HG03280 (cell line): ENCODE data around the gene CIZ1.
"Not testable (repeated sequence)": the region's sequence is repeated elsewhere in the genome, so short reads cannot be mapped to it uniquely, and the experiment has no call there.

Experiments used
- ATAC-seq: cut with Tn5 transposase; IDR thresholded peaks from one replicate; pipeline ENCODE4 v1.9.1; 2021; ENCODE audit warnings: mild to moderate bottlenecking, moderate library complexity; ENCODE audit not compliant: unreplicated experiment

The CIZ1 gene, protein sequence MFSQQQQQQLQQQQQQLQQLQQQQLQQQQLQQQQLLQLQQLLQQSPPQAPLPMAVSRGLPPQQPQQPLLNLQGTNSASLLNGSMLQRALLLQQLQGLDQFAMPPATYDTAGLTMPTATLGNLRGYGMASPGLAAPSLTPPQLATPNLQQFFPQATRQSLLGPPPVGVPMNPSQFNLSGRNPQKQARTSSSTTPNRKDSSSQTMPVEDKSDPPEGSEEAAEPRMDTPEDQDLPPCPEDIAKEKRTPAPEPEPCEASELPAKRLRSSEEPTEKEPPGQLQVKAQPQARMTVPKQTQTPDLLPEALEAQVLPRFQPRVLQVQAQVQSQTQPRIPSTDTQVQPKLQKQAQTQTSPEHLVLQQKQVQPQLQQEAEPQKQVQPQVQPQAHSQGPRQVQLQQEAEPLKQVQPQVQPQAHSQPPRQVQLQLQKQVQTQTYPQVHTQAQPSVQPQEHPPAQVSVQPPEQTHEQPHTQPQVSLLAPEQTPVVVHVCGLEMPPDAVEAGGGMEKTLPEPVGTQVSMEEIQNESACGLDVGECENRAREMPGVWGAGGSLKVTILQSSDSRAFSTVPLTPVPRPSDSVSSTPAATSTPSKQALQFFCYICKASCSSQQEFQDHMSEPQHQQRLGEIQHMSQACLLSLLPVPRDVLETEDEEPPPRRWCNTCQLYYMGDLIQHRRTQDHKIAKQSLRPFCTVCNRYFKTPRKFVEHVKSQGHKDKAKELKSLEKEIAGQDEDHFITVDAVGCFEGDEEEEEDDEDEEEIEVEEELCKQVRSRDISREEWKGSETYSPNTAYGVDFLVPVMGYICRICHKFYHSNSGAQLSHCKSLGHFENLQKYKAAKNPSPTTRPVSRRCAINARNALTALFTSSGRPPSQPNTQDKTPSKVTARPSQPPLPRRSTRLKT

DNA sequence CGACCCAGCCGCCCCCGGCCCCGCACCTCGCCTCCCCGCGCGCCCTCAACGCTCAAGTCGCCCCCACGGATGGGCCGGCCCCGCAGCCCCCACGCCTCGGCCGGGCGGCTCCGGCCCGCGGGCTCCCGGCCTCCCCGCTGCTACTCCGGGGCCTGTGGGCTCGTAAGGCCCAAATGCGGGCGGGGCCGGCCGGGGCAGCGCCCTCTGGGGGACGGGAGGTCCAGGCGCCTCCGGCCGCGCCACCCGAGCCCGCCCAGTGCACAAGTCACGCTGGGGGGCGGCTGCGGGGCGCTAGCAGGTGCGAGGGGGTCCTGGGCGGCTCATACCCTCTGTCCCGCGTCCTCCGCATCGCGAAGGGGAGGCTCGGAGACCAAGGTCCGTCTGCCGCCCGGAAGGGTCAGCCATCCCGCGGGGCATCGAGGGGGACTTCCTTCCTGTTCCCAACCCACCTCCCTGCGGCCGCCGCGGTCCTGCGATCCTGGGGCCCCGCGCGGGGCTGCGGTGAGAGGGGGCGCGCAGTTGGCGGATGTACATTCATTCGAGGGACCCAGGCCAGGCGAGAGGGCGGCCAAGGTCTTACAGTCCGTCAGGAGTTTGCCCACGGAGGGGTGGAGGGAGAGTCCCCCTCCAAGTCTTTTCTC lies at the start of gene CIZ1:
CIZ1 (minus strand) TSS at position 167 of the 641 bp plus-strand sequence. CDS start 715 bp downstream, outside the sequence.
- ATAC-seq: peak; percentile 82

DNA sequence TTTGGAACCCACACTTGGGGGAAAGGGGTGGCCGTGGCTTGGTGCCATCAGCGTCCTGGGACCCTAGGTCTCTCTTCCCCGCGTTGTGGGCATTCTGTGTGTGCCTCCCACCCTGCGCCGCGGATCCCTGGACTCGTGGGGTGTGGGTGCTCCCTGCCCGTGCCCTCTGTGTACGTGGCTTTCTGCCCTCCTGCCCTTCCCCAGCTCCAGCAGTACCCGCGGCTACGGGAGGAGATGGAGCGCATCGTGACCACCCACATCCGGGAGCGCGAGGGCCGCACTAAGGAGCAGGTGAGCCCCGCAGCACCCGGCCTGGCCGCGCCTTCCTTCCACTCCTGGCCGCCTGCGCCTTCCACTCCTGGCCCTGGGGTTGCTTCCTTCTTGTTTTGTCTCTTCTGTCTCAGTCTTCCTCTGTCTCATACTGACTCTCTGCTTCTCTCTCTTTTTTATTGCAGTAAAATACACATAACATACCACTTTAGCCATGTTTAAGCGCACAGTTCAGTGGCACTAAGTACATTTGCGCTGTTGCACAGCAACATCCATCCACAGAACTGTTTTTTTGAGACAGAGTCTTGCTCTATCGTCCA lies 42.5 kb upstream of the CIZ1 start:
- no peak for ATAC-seq

DNA sequence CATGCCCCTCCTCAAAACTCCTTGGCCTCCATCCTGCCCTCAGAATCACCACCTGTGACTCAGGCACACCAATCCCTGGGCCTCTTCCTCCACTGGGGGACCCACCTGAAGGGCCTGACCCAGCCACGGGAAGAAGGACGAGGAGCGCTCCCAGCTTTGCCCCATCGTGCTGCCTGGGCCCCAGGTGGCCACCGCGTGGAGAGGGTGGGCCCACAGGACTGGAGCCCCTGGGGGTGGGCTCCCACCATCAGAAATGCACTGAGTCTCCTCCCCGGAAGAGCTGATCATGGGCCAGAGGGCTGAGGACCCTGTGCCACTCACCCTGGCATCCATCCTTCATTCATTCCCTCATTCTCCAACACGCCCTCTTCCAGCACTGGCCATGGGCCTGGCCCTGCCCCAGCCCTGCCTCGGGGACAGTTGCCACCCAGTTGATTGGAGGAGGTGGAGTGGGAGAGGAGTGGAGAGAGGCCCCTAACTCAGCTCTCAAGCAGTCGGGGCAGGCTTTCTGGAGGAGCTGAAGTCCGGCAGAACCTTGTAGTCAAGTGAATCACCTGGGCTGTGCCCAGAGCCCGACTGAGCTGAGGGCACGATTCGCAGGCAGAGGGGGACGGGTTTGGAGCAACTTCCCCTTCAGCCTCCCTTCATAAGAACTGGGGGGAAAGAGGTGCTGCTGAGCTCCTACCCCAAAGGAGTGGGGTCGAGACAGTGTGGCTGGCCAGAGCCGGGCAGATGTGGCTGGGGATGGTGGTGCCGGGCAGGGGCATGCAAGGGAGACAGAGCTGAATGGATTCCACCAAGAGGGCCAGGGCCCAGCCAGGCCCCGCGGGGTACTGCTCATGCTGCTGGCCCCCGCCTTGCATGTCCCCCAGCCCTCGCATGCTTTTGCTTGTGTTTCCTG lies 41.4 kb upstream of the CIZ1 start:
- no peak for ATAC-seq

DNA sequence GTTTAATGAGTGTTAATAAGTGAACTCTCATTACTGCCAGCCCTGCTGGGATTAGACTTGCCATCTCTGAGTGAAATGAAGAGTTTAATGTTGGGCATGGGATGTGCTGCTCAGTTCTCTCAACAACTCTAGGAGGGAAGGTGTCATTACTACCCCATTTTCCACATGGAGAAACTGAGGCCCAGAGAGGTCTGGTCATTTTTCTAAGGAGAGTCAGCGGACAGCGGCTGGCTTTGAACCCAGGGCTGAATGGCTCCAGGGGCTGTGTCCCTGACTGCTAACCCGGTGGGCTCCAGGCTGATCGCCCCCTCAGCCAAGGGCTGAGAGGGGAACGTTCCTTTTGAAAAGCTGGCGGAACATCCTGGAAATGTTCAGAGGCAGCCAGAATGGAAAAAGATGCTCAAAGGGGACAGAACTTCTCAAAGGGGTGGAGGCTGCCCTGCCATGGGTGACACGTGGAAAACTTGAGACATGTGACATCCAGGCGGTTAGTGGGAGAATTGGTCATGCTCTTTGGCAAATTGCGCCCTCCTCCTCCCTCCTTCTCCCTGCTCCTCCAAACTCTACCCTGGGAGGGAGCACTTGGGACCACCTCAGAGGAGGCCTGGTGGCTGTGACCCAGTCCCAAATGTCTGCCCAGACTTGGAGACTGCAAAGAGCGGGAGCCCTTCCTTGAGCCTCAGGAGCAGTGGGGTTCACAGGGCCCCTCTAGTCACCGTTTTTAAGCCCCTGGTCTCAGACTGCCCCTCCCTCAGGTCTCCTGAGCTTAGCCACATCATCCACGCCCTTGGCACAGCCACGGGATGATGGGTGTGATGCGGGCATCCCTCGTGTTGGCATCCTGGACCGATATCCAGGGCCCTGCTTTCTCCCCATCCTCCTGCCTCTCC lies 40.5 kb upstream of the CIZ1 start:
- no peak for ATAC-seq

DNA sequence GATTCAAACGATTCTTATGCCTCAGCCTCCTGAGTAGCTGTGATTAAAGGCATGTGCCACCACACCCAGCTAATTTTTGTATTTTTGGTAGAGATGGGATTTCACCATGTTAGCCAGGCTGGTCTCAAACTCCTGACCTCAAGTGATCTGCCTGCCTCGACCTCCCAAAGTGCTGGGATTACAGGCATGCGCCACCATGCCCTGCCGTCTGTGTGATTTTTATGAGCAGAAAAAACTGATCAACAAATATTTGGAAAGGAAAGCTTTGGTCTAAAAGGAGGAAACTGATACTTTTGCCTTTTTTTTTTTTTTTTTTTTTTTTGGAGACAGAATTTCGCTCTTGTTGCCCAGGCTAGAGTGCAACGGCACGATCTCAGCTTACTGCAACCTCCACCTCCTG lies 39.5 kb upstream of the CIZ1 start:
- not testable (repeated sequence) for ATAC-seq

DNA sequence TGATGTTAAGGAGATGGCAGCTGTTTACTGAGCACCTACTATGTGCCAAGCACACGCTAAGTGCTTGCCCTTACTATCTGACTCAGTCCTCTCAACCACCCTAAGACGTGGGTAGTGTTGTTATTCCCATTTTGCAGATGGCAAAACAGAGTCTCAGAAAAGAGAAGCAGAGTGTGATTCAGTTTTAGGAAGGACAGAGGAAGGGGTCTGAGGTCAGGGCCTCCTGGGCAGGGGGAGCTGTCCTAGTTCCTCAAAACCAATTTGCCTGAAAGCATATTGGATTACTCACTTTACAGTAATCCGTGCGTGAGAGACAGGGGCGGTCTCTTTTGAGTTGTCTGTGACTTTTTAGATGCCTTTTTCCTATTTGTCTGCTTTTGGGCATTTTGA lies 35.0 kb upstream of the CIZ1 start:
- no peak for ATAC-seq

DNA sequence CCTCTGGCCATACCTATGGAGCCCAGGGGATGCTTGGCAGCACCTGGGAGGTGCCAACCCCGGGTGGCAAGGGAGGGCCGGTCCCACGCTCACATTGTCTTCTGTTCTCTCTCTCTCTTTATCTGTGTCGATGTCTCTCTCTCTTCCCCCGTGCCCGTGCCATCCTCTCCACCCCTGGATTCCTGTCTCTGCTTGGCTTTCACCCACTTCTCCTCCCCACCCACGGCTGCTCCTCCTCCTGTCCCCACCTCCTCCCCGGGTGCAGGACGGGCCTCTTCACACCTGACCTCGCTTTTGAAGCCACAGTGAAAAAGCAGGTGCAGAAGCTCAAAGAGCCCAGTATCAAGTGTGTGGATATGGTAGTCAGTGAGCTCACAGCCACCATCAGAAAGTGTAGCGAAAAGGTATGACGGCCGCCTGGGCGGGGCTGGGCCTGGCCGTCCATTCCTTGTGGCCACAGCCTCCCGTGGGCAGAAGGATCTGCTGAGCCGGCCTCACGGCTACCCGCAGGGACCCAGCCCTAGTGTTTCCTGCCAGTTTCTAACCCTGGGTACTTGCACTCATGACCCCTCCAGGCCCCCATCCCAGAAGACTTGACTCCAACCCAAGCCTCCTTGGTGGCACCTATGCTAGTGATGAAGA lies 34.5 kb upstream of the CIZ1 start:
- no peak for ATAC-seq

DNA sequence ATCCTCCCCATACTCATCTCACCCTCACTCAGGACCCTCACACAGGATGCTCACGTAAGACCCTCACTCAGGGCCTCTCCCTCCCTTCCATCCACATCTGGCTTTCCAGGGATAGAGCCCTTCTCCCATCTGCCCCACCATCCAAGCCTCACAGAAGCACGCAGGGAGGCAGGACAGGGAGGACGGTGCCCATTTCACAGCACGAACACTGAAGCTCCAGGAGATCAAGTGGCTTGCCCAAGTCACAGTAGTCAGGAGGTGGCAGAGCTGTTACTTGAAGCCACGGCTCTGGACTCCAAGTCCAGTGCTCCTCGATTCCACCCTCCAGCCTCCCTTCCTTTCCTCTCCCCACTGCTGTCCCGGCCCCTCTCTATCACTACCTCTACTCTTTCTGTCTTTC lies 33.5 kb upstream of the CIZ1 start:
- no peak for ATAC-seq

DNA sequence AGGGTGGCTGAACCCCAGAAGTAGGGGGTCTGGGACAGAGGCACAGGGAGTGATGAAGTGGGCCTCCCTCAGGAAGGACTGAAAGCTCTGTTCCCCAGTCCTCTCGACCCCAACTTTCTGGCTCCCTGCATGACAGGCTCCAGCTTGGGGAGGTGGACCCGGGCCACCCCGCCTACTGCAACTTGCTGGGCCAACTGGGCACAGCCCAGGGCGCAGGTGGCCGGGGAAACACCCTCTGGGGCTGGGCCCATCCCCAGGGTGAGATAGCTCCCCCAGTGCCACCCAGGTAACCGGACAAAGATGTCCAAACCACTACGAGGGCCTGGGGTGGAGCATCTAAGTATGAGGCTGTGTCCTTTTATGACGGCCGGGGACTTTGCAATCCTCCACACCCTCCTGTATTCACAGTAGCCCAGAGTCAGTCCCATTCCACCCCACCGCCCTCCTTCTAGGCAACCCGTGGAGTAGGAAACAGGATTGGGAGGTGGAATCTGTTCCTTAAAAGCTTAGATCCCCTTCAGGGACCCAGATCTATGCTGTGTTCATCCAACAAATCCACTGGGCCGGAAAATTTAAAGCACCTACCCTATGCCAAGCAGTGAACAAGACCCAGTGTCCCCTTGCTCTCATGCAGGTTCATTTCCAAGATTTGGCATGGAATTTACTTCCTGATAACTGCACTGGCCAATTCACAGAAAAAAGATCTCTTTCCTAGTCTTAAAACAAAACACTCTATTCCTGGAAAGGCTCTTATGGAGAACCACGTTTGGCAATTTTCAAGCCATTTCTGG lies 31.7 kb upstream of the CIZ1 start:
- ATAC-seq: no peak

DNA sequence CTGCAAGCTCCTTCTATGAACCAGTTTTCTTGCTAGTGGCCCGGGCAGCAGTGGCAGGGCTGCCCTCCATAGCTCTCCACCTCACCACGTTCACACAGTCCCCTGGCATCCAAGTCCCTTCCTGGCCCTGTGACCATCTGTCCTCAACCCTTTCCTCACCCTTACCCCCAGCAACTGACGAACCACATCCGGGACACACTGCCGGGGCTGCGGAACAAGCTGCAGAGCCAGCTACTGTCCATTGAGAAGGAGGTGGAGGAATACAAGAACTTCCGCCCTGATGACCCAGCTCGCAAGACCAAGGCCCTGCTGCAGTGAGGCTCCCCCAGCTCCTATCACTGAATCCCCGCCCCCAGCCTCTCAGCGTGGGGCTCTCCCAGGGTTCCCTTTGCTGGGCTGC lies 30.7 kb upstream of the CIZ1 start:
- no peak for ATAC-seq

DNA sequence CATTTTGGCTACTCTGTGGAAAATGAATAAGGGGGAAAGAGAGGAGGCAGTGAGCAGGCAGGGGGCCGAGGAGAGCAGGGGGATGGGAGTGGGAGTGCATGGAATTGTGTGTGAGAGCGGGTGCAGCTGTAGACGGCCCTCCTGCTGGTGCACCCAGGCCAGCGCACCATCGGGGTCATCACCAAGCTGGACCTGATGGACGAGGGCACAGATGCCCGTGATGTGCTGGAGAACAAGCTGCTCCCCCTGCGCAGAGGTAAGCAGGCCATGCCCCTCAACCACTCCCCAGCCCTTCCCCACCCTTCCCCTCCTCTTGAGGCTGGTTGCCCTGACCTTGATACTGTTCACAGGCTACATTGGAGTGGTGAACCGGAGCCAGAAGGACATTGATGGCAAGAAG lies 28.5 kb upstream of the CIZ1 start:
- no peak for ATAC-seq

DNA sequence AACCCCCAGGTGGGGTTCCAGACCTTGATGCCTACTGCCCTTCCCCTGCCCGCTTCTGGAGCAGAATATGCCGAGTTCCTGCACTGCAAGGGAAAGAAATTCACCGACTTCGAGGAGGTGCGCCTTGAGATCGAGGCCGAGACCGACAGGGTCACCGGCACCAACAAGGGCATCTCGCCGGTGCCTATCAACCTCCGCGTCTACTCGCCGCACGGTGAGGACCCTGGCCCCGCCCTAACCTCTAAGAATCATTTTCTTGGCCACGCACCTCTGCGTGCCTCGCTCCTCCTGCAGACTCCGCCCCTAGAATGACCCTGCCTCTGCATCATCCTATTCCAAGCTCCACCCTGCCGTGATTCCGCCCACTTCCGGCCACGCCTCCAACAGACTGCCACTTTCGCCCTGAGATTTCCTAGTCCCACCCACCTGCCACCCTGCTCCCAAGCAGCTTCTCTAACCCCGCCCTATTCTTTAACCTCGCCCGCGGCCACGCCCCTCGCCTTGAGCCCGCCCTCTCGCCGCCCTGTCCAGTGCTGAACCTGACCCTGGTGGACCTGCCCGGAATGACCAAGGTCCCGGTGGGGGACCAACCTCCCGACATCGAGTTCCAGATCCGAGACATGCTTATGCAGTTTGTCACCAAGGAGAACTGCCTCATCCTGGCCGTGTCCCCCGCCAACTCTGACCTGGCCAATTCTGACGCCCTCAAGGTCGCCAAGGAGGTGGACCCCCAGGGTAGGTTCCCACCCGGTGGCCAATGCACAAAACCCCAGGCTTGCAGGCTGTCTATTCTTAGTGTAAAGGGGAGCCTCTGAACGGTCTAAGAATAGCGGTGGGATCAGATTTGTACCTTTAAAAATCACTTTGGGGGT lies 27.4 kb upstream of the CIZ1 start:
- peak; percentile 95 for ATAC-seq

DNA sequence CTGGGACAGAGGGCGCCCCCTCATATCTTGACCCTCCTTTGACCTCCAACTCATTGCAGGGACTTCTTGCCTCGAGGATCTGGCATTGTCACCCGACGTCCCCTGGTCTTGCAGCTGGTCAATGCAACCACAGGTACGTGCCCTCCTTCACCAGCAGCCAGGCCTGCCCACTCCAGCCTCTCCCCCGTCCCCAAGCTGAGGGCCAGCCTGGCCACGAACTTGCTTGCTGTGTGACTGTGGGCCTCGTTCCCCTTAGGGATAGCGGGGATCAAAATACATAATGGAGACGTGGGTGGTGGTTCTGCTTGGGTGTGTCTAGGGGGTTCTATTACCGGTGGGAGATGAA lies 26.8 kb upstream of the CIZ1 start:
- ATAC-seq: no peak

DNA sequence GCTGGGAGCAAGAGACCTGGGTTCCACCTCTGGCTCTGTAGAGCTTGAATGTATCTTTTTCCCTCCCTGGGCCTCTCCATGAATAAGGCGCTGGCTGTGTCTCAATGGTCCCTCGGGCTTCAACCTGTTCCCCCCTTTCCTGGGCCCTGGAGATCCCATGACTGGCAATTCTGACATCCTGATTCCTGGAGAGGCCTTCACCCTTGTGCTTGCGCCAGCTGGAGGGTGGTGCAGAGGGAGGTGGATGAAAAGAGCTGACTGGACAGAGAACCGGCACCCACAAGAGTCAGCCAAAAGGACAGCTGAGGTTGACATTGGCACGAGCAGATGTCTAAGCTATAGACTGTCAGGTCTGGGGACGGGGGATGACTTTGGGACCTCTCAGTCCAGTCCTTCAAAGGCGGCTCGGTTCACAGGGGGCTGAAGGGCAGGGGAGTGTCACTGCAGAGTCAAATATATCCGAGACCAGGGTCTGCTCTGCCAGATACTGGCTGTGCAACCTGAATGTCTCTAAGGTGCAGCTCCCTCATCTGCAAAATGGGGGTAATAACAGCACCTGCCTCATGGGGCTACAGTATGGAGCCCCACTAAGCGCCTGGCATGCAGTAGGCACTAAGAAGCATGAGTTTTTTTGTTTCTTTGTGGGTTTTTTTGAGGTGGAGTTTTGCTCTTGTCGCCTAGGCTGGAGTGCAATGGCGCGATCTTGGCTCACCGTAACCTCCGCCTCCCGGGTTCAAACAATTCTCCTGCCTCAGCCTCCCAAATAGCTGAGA lies 25.6 kb upstream of the CIZ1 start:
- no peak for ATAC-seq

DNA sequence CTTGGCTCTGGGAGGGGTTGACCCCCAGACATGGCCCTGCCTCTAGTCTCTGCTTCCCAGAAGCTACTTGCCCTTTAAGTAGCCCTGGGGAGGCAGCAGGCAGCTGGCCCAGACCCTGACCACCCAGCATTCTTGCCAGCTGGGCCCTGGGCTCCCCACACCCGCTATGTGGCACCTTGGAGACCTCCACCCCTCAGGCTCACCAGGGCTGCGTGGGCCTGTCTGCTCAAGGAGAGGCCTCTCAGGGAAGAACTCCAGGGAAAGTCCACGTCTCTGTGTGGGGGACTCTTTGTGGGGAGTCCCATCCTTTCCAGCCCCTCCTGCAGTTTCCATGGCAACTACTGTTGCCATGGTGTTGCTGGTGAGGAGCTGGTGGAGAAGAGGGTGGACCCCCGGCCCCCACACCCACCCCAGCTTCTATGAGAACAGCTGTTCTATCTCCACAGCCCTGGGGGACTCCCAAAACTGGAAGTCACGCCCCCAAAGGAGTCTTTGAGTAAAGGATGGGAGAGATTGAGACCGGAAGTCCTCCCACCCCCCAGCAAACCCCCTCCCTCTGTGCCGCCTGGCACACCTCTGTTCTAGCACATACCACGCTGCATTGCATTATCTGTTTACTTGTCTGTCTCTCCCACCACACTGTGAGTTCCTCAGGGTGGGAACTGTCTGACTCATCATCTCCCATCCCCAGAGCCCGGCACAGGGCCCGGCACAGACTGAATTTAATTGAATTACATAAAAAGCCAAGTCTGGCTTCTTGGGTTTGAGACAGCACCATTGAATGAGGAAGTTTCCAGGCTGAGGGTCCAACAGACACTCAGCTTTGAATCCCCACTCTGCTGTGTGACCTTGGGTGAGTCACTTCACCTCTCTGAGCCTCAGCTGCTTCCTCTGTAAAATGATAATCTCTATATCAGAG lies 24.4 kb upstream of the CIZ1 start:
- ATAC-seq: no peak
